SK-N-SH treated with all-trans-retinoic acid at 6 μM for 48 hours (cell line): ENCODE measurements around the gene PRKG1.

Source experiments
- ARNTL ChIP-seq: fragments of 450-650 bp; formaldehyde crosslinking; IDR thresholded peaks from 2 replicates; pipeline ENCODE4 v1.5.0; 2020; ENCODE audit warnings: low read depth, mild to moderate bottlenecking, moderate library complexity, borderline replicate concordance
- BACH2 ChIP-seq: fragments of 250-450 bp; sonication (Bioruptor Pico); IDR thresholded peaks from 2 replicates; pipeline ENCODE4 v1.9.0; 2021; ENCODE audit warnings: mild to moderate bottlenecking, borderline replicate concordance
- ISL1 ChIP-seq: fragments of 250-450 bp; sonication (Bioruptor Pico); IDR thresholded peaks from 2 replicates; pipeline ENCODE4 v2.1.2; 2022; ENCODE audit warnings: mild to moderate bottlenecking, moderate library complexity
- PPARA ChIP-seq: fragments of 250-450 bp; sonication (Bioruptor Pico); IDR thresholded peaks from 2 replicates; pipeline ENCODE4 v1.5.0; 2020; ENCODE audit warnings: mild to moderate bottlenecking, borderline replicate concordance
- SNAI2 ChIP-seq: fragments of 250-450 bp; sonication (Bioruptor Pico); IDR thresholded peaks from 2 replicates; pipeline ENCODE4 v1.5.0; 2020; ENCODE audit warnings: mild to moderate bottlenecking, moderate library complexity
- TCF4 ChIP-seq: fragments of 250-450 bp; sonication (Bioruptor Pico); IDR thresholded peaks from 2 replicates; pipeline ENCODE4 v1.8.0; 2021; ENCODE audit warnings: mild to moderate bottlenecking, moderate library complexity, borderline replicate concordance
- ZC3H10 ChIP-seq: fragments of 250-450 bp; sonication (Bioruptor Pico); IDR thresholded peaks from 2 replicates; pipeline ENCODE4 v1.5.1; 2021; ENCODE audit warnings: mild to moderate bottlenecking, moderate library complexity
- ZFP3 ChIP-seq: fragments of 250-450 bp; sonication (Bioruptor Pico); IDR thresholded peaks from 2 replicates; pipeline ENCODE4 v1.5.0; 2020; ENCODE audit warnings: mild to moderate bottlenecking, moderate library complexity
- ZFP30 ChIP-seq: fragments of 450-650 bp; formaldehyde crosslinking; IDR thresholded peaks from 2 replicates; pipeline ENCODE4 v1.5.0; 2022; ENCODE audit warnings: mild to moderate bottlenecking, moderate library complexity
- ZNF8 ChIP-seq: fragments of 450-650 bp; formaldehyde crosslinking; IDR thresholded peaks from 2 replicates; pipeline ENCODE4 v1.5.0; 2020; ENCODE audit warnings: mild to moderate bottlenecking, moderate library complexity
- TF ChIP-seq, protein P1 (sequence below): fragments of 250-450 bp; sonication (Bioruptor Pico); IDR thresholded peaks from 2 replicates; pipeline ENCODE4 v1.8.0; 2020; ENCODE audit warnings: mild to moderate bottlenecking, moderate library complexity, borderline replicate concordance
- TF ChIP-seq, protein P2 (sequence below): fragments of 250-450 bp; sonication (Bioruptor Pico); IDR thresholded peaks from 2 replicates; pipeline ENCODE4 v1.5.0; 2020; ENCODE audit warnings: mild to moderate bottlenecking, moderate library complexity
- TF ChIP-seq, protein P3 (sequence below): fragments of 250-450 bp; sonication (Bioruptor Pico); IDR thresholded peaks from 2 replicates; pipeline ENCODE4 v1.5.1; 2020; ENCODE audit warnings: low read depth, mild to moderate bottlenecking, moderate library complexity
- TF ChIP-seq, protein P4 (sequence below): fragments of 250-450 bp; sonication (Bioruptor Pico); IDR thresholded peaks from 2 replicates; pipeline ENCODE4 v1.8.0; 2021; ENCODE audit warnings: low read depth, mild to moderate bottlenecking, moderate library complexity, borderline replicate concordance

DNA sequence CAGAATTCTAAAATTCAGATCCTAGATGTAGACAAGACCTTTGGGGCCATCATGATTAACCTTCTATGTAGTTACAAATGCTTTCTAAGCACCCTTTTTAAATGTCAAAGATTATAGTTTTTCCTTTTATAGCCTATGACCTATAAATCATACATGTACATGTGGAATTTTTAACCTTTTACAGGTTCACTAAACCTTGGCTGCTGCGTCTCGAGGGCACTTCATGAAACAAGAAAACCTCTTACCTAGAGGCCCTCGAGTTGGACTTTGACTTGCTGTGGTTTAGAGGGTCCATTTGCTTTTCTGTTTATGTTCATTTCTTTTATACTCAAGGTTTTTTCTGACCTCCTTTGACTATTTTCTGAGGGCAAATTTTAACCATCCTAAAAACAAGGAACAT is 323.0 kb downstream of the PRKG1 start:
- TF ChIP-seq ISL1 (CRISPR knock-in tag), result no peak
- TF ChIP-seq, protein P1, sequence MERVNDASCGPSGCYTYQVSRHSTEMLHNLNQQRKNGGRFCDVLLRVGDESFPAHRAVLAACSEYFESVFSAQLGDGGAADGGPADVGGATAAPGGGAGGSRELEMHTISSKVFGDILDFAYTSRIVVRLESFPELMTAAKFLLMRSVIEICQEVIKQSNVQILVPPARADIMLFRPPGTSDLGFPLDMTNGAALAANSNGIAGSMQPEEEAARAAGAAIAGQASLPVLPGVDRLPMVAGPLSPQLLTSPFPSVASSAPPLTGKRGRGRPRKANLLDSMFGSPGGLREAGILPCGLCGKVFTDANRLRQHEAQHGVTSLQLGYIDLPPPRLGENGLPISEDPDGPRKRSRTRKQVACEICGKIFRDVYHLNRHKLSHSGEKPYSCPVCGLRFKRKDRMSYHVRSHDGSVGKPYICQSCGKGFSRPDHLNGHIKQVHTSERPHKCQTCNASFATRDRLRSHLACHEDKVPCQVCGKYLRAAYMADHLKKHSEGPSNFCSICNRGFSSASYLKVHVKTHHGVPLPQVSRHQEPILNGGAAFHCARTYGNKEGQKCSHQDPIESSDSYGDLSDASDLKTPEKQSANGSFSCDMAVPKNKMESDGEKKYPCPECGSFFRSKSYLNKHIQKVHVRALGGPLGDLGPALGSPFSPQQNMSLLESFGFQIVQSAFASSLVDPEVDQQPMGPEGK, result no peak
- TF ChIP-seq, protein P2, sequence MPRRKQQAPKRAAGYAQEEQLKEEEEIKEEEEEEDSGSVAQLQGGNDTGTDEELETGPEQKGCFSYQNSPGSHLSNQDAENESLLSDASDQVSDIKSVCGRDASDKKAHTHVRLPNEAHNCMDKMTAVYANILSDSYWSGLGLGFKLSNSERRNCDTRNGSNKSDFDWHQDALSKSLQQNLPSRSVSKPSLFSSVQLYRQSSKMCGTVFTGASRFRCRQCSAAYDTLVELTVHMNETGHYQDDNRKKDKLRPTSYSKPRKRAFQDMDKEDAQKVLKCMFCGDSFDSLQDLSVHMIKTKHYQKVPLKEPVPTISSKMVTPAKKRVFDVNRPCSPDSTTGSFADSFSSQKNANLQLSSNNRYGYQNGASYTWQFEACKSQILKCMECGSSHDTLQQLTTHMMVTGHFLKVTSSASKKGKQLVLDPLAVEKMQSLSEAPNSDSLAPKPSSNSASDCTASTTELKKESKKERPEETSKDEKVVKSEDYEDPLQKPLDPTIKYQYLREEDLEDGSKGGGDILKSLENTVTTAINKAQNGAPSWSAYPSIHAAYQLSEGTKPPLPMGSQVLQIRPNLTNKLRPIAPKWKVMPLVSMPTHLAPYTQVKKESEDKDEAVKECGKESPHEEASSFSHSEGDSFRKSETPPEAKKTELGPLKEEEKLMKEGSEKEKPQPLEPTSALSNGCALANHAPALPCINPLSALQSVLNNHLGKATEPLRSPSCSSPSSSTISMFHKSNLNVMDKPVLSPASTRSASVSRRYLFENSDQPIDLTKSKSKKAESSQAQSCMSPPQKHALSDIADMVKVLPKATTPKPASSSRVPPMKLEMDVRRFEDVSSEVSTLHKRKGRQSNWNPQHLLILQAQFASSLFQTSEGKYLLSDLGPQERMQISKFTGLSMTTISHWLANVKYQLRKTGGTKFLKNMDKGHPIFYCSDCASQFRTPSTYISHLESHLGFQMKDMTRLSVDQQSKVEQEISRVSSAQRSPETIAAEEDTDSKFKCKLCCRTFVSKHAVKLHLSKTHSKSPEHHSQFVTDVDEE (CRISPR knock-in tag), result no peak
- TF ChIP-seq ZFP3 (CRISPR knock-in tag), result no peak
- TF ChIP-seq BACH2 (CRISPR knock-in tag), result no peak
- TF ChIP-seq ZFP30 (CRISPR knock-in tag), result no peak
- no peak for TF ChIP-seq SNAI2 (CRISPR knock-in tag)
- TF ChIP-seq, protein P3, sequence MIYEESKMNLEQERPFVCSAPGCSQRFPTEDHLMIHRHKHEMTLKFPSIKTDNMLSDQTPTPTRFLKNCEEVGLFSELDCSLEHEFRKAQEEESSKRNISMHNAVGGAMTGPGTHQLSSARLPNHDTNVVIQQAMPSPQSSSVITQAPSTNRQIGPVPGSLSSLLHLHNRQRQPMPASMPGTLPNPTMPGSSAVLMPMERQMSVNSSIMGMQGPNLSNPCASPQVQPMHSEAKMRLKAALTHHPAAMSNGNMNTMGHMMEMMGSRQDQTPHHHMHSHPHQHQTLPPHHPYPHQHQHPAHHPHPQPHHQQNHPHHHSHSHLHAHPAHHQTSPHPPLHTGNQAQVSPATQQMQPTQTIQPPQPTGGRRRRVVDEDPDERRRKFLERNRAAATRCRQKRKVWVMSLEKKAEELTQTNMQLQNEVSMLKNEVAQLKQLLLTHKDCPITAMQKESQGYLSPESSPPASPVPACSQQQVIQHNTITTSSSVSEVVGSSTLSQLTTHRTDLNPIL (CRISPR knock-in tag), result no peak
- TF ChIP-seq ZNF8 (CRISPR knock-in tag), result no peak
- no peak for TF ChIP-seq ARNTL (CRISPR knock-in tag)
- TF ChIP-seq, protein P4, sequence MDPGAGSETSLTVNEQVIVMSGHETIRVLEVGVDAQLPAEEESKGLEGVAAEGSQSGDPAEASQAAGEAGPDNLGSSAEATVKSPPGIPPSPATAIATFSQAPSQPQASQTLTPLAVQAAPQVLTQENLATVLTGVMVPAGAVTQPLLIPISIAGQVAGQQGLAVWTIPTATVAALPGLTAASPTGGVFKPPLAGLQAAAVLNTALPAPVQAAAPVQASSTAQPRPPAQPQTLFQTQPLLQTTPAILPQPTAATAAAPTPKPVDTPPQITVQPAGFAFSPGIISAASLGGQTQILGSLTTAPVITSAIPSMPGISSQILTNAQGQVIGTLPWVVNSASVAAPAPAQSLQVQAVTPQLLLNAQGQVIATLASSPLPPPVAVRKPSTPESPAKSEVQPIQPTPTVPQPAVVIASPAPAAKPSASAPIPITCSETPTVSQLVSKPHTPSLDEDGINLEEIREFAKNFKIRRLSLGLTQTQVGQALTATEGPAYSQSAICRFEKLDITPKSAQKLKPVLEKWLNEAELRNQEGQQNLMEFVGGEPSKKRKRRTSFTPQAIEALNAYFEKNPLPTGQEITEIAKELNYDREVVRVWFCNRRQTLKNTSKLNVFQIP (CRISPR knock-in tag), result no peak
- no peak for TF ChIP-seq TCF4 (CRISPR knock-in tag)
- TF ChIP-seq ZC3H10, result no peak
- TF ChIP-seq PPARA (CRISPR knock-in tag), result no peak
